ENCODE results near the gene SOWAHA. TPM values are rescaled to one million over a fixed set of nuclear protein-coding genes. Genes with fewer than 3 reads are reported as not detected.
"Not testable (repeated sequence)": the region's sequence is repeated elsewhere in the genome, so short reads cannot be mapped to it uniquely, and the experiment has no call there.

SOWAHA gene
- total RNA-seq, 1 donor from 2014 or later: 0.11 TPM

GRCh38 chr5:132848270-132848669 lies 35.2 kb downstream of the SOWAHA start:
- DNase-seq (ENCODE audit: low read depth): no peak

- DNase-seq (ENCODE audit: low read depth): no peak
Observed at GRCh38 chr5:132849347-132849746, 36.2 kb downstream of the SOWAHA start.

GRCh38 chr5:132850066-132850465 lies 37.0 kb downstream of the SOWAHA start:
- DNase-seq (ENCODE audit: low read depth): peak; percentile 56

- no peak for DNase-seq (ENCODE audit: low read depth)
Observed at GRCh38 chr5:132853323-132853722, 40.2 kb downstream of the SOWAHA start.

- no peak for DNase-seq (ENCODE audit: low read depth)
Observed at GRCh38 chr5:132853790-132854189, 40.7 kb downstream of the SOWAHA start.

- no peak for DNase-seq (ENCODE audit: low read depth)
Observed at GRCh38 chr5:132854301-132854700, 41.2 kb downstream of the SOWAHA start.

GRCh38 chr5:132854992-132855391 lies 41.9 kb downstream of the SOWAHA start:
- DNase-seq (ENCODE audit: low read depth): not testable (repeated sequence)

- no peak for DNase-seq (ENCODE audit: low read depth)
Observed at GRCh38 chr5:132856011-132856410, 42.9 kb downstream of the SOWAHA start.

GRCh38 chr5:132859889-132860437 lies 46.9 kb downstream of the SOWAHA start:
- no peak for DNase-seq (ENCODE audit: low read depth)

- DNase-seq (ENCODE audit: low read depth): no peak
Observed at GRCh38 chr5:132860742-132861141, 47.6 kb downstream of the SOWAHA start.

- no peak for DNase-seq (ENCODE audit: low read depth)
Observed at GRCh38 chr5:132865668-132866341, 52.7 kb downstream of the SOWAHA start.

Other genes starting within 250 kb of the SOWAHA start
- not detected in 2 replicates for gene IL13, start 155.1 kb upstream of the SOWAHA start, total RNA-seq
- gene IL4, start 139.3 kb upstream of the SOWAHA start, total RNA-seq: not detected in 2 replicates
- 7.1 and 7.4 TPM in 2 replicates for gene KIF3A, start 75.8 kb upstream of the SOWAHA start, total RNA-seq
- not detected in 2 replicates for gene CCNI2, start 65.9 kb upstream of the SOWAHA start, total RNA-seq
- gene SEPTIN8, start 36.1 kb upstream of the SOWAHA start, total RNA-seq: 22.0 and 25.3 TPM in 2 replicates
- 7.7 and 10.0 TPM in 2 replicates for gene SHROOM1, start 17.3 kb downstream of the SOWAHA start, total RNA-seq
- 0.27 and 0.57 TPM in 2 replicates for gene GDF9, start 53.2 kb downstream of the SOWAHA start, total RNA-seq
- gene UQCRQ, start 53.3 kb downstream of the SOWAHA start, total RNA-seq: 99.8 and 134 TPM in 2 replicates
- gene LEAP2, start 60.4 kb downstream of the SOWAHA start, total RNA-seq: 0.88 and 1.0 TPM in 2 replicates
- 87.9 and 98.6 TPM in 2 replicates for gene AFF4, start 150.3 kb downstream of the SOWAHA start, total RNA-seq
- gene ZCCHC10, start 213.2 kb downstream of the SOWAHA start, total RNA-seq: 18.6 and 21.7 TPM in 2 replicates
- 145 TPM in 2 replicates for gene HSPA4, start 238.7 kb downstream of the SOWAHA start, total RNA-seq

All from myocyte (in vitro differentiated cells).